Right lobe of liver (tissue), 6 donors: ENCODE measurements around the gene FAAH. TPM values are rescaled to one million over a fixed set of nuclear protein-coding genes. Genes with fewer than 3 reads are reported as not detected.

ENCODE experiments used
- ATAC-seq, 4 donors: fragments of 200-7000 bp; cut with Tn5 transposase; one replicate each; pipeline ENCODE4 v1.9.1; 2020; ENCODE audit warnings: mild to moderate bottlenecking in 4 of 4, moderate library complexity in 4 of 4
- DNase-seq, 3 donors: peaks; one replicate each; pipeline ENCODE4 v3.0.0-alpha.2; 2020
- H3K27ac ChIP-seq, 3 donors: fragments of 200-600 bp; one replicate each; pipeline ENCODE4 v1.8.0; 2022
- H3K27me3 ChIP-seq, 2 donors: fragments of 200-600 bp; one replicate each; pipeline ENCODE4 v1.8.0; 2022
- H3K36me3 ChIP-seq, 4 donors: fragments of 200-600 bp; sonication (generic) in 1 of 4; one replicate each; pipeline versions ENCODE4 v1.5.1 to v1.8.0; 2017 to 2022; ENCODE audit warnings: control low read depth in 1 of 4
- H3K4me1 ChIP-seq, 4 donors: fragments of 200-600 bp; sonication (generic) in 1 of 4; one replicate each; pipeline versions ENCODE4 v1.5.1 to v1.8.0; 2017 to 2022; ENCODE audit warnings: control low read depth in 1 of 4
- H3K4me3 ChIP-seq, 3 donors: fragments of 200-600 bp; one replicate each; pipeline ENCODE4 v1.8.0; 2022
- H3K9me3 ChIP-seq, 4 donors: fragments of 200-600 bp; sonication (generic) in 1 of 4; one replicate each; pipeline versions ENCODE4 v1.5.1 to v1.8.0; 2017 to 2022; ENCODE audit warnings: control low read depth in 1 of 4
- CTCF ChIP-seq, 4 donors: fragments of 200-600 bp in 3 of 4; fragments of 450-650 bp in 1 of 4; IDR thresholded peaks; one replicate each; pipeline versions ENCODE4 v1.5.1 to v1.8.0; 2016 to 2022; ENCODE audit warnings: antibody characterized with exemption in 4 of 4, mild to moderate bottlenecking in 2 of 4
- POLR2A ChIP-seq: fragments of 450-650 bp; IDR thresholded peaks from one replicate; pipeline ENCODE4 v1.6.1; 2017; ENCODE audit warnings: antibody characterized with exemption, mild to moderate bottlenecking
- WGBS: methylation state at CpG from one replicate; pipeline ENCODE4 v1.1.6; 2018; ENCODE audit warnings: low coverage, low lambda C conversion rate; ENCODE audit not compliant: insufficient coverage; ENCODE audit errors: missing lambda C conversion rate; 5-methylcytosine and 5-hydroxymethylcytosine counted together
- intact Hi-C, 2 donors: fragments of 100-400 bp; cut with DNase I; formaldehyde crosslinking; loops; one replicate each; pipeline versions ENCODE4 v1.11.2 to v1.14.1; 2022
- total RNA-seq, 6 experiments: library from RNA; depleted of rRNA in 2 of 6; stranded (reverse); fragments of >200 nt in 2 of 6; fragmentation: NEBNext Ultra II Directional in 3 of 6; extraction: Animal tissue kit (Norgen Biotek cat#: 25700) in 3 of 6; gene quantifications; one replicate each; pipeline versions ENCODE4 v1.1.0 to v1.2.4, GENCODE V29; 2016 to 2023
- donor health status: DM: no; HTN: yes; CAD: no.
- donor health status: DM: no; HTN: no; CAD: no.
- donor health status: DM: no; HTN: no; CAD: no.
- donor health status: DM: no; HTN: yes; CAD: no.
- donor health status: DM: no; HTN: yes; CAD: no.

Gene FAAH
- total RNA-seq, 6 experiments from 2014 or later: 26.6 to 48.7 (median 33.5) TPM

GRCh38 chr1:46449223-46450159 is 55.4 kb downstream of the FAAH start:
- Histone ChIP-seq H3K4me3 (no peak overlapping the region), H3K27me3 (peaks cover 0 to 6% of the 10 kb centered on the region in 2 donors), H3K4me1 (no peaks in the 10 kb centered on the region), H3K27ac (no peak overlapping the region), H3K36me3 (no peaks in the 10 kb centered on the region), H3K9me3 (no peaks in the 10 kb centered on the region)
- ATAC-seq: no peak
- TF ChIP-seq CTCF (IDR thresholded peaks at IDR 0.05) (no peak), POLR2A (no peak)
- intact Hi-C loops: loop anchor here (10.0 kb wide), 2 partner anchors 75 to 95 kb away; no protein-coding TSS in a partner anchor
- WGBS: 51% methylated on average over 4 of the region's 6 CpGs
- DNase-seq: no peak

- ATAC-seq (no peak), DNase-seq (no peak)
- 75% methylated on average over 1 of the region's 1 CpG for WGBS
- Histone ChIP-seq H3K27ac (no peak overlapping the region), H3K36me3 (no peaks in the 10 kb centered on the region), H3K4me3 (no peak overlapping the region), H3K9me3 (no peaks in the 10 kb centered on the region), H3K27me3 (peaks cover 0 to 6% of the 10 kb centered on the region in 2 donors), H3K4me1 (no peaks in the 10 kb centered on the region)
- TF ChIP-seq CTCF (IDR thresholded peaks at IDR 0.05) (no peak), POLR2A (no peak)
- intact Hi-C loops: no loop called here
These were observed 56.0 kb downstream of the FAAH start for GRCh38 chr1:46450160-46450517.

GRCh38 chr1:46451948-46452930 is 58.1 kb downstream of the FAAH start:
- no peaks in the 10 kb centered on the region for H3K4me1 ChIP-seq
- H3K9me3 ChIP-seq: no peaks in the 10 kb centered on the region
- no peak for DNase-seq
- intact Hi-C loops: no loop called here
- 58% methylated on average over 3 of the region's 5 CpGs for WGBS
- no peak overlapping the region for H3K27ac ChIP-seq
- H3K27me3 ChIP-seq: peaks cover 0 to 6% of the 10 kb centered on the region in 2 donors
- no peak for ATAC-seq
- TF ChIP-seq POLR2A: no peak
- no peak for TF ChIP-seq CTCF (IDR thresholded peaks at IDR 0.05)
- H3K36me3 ChIP-seq: no peaks in the 10 kb centered on the region
- H3K4me3 ChIP-seq: no peak overlapping the region

GRCh38 chr1:46452931-46453325 is 58.8 kb downstream of the FAAH start:
- WGBS: 71% methylated on average over 15 of the region's 15 CpGs

More at GRCh38 chr1:46452931-46453325, 58.8 kb downstream of the FAAH start:
- Histone ChIP-seq H3K36me3 (no peaks in the 10 kb centered on the region), H3K27ac (no peak overlapping the region), H3K4me3 (no peak overlapping the region), H3K9me3 (no peaks in the 10 kb centered on the region), H3K4me1 (no peaks in the 10 kb centered on the region), H3K27me3 (no peaks in the 10 kb centered on the region)
- ATAC-seq (no peak), DNase-seq (no peak)
- intact Hi-C loops: no loop called here
- no peak for TF ChIP-seq POLR2A
- no peak for TF ChIP-seq CTCF (IDR thresholded peaks at IDR 0.05)
